Measurements from ENCODE around the gene CCDC69.
A peak's percentile ranks its signal among the peaks of the same experiment; 100 is the strongest.

CCDC69 gene

DNA sequence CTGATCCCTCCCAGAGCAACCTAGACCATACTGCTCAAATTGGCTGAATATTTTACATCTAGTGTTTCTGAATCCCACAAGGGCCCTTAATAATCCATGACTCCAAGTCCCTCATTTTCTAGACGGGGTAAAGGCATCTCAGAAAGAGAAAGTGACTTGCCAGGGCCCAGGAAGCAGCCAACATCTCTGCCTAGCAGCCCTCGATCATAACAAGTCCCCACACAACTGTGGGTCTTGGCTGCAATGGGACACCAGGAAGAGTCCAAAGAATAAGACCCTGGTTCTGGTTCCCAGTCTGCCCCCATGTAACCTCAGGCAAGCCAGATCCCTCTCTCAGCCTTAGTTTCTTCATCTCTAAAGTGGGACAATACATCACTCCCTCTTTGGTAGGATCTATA lies 72.6 kb downstream of the CCDC69 start:
- peak overlapping the region; percentile 52 for H3K9ac ChIP-seq (ENCODE audit: low read length)
- H3K79me2 ChIP-seq (ENCODE audit: insufficient read depth, low read length), result no peaks in the 10 kb centered on the region
- no peaks in the 10 kb centered on the region for H3K9me2 ChIP-seq (ENCODE audit: low read depth, low read length)
- no peaks in the 10 kb centered on the region for H3F3A ChIP-seq (ENCODE audit: insufficient read depth, low read length)
- peak overlapping the region; percentile 52; the same call in 1 of the 2 replicates for H3K4me2 ChIP-seq (ENCODE audit: low read length)
- TF ChIP-seq EZH2 (IDR thresholded peaks at IDR 0.05; ENCODE audit: borderline replicate concordance, low read length), result no peak
- TF ChIP-seq, protein P1, sequence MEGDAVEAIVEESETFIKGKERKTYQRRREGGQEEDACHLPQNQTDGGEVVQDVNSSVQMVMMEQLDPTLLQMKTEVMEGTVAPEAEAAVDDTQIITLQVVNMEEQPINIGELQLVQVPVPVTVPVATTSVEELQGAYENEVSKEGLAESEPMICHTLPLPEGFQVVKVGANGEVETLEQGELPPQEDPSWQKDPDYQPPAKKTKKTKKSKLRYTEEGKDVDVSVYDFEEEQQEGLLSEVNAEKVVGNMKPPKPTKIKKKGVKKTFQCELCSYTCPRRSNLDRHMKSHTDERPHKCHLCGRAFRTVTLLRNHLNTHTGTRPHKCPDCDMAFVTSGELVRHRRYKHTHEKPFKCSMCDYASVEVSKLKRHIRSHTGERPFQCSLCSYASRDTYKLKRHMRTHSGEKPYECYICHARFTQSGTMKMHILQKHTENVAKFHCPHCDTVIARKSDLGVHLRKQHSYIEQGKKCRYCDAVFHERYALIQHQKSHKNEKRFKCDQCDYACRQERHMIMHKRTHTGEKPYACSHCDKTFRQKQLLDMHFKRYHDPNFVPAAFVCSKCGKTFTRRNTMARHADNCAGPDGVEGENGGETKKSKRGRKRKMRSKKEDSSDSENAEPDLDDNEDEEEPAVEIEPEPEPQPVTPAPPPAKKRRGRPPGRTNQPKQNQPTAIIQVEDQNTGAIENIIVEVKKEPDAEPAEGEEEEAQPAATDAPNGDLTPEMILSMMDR (IDR thresholded peaks at IDR 0.05; ENCODE audit: low read length), result no peak
- no peaks in the 10 kb centered on the region for H4K20me1 ChIP-seq (ENCODE audit: insufficient read depth, low read length)
- no peaks in the 10 kb centered on the region for H3K27me3 ChIP-seq (ENCODE audit: insufficient read depth, low read length)
- H2AFZ ChIP-seq (ENCODE audit: low read length), result peak overlapping the region; percentile 28
- no peaks in the 10 kb centered on the region for H3K9me3 ChIP-seq (ENCODE audit: low read length)
- H3K4me3 ChIP-seq (ENCODE audit: low read depth, low read length, poor library complexity, severe bottlenecking), result no peak overlapping the region
- peaks cover 32% of the 10 kb centered on the region for H3K4me1 ChIP-seq (ENCODE audit: insufficient read depth, low read length, severe bottlenecking)
- H3K36me3 ChIP-seq (ENCODE audit: insufficient read depth, low read length), result no peaks in the 10 kb centered on the region
- peak overlapping the region; percentile 79 for H3K27ac ChIP-seq (ENCODE audit: low read depth, low read length, poor library complexity, severe bottlenecking)

DNA sequence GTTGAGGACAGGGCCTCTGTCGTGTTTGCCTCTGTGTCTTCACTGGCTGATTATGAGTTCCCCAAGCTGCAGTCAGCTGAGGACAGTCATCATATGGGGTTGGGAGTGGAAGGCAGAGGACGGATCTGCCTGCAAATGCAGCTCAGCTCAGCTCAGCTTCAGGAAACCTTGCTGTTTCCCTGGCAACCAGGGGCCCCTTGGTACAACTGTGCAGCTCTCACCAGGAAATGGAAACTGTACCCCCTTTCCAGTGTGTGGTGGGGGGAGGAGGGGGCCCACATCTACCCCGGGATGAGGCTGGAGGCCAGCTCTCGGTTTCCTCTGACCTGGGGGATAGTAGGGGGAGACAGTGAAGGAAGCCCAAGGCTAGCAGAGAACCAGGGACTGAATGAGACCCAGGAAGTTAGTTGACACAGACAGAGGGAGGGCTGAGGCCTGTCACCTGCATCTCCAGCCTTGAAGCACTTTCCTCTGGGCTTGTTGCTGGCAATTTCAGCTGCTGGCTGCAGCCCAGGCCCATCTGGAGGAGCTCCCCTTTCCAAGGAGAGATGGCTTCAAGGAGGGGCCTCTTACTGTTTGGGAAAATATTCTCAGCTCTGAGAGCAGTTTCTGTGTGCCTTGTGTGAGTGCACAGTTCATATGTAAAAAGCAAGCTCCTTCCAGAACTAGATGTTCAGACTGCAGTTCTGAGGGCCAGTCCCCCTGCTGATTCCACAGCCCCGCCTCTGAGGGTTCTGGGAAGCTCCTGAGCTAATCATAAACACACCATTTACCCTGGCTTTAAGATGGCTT lies 73.2 kb downstream of the CCDC69 start:
- Histone ChIP-seq H3K36me3 (ENCODE audit: insufficient read depth, low read length) (no peaks in the 10 kb centered on the region), H3K9me3 (ENCODE audit: low read length) (no peaks in the 10 kb centered on the region), H3F3A (ENCODE audit: insufficient read depth, low read length) (no peaks in the 10 kb centered on the region), H3K9ac (ENCODE audit: low read length) (peak overlapping the region; percentile 52), H3K4me3 (ENCODE audit: low read depth, low read length, poor library complexity, severe bottlenecking) (no peak overlapping the region), H3K79me2 (ENCODE audit: insufficient read depth, low read length) (no peaks in the 10 kb centered on the region), H4K20me1 (ENCODE audit: insufficient read depth, low read length) (no peaks in the 10 kb centered on the region), H3K4me2 (ENCODE audit: low read length) (peak overlapping the region; percentile 52), H2AFZ (ENCODE audit: low read length) (peak overlapping the region; percentile 52), H3K4me1 (ENCODE audit: insufficient read depth, low read length, severe bottlenecking) (peaks cover 29% of the 10 kb centered on the region), H3K27ac (ENCODE audit: low read depth, low read length, poor library complexity, severe bottlenecking) (peak overlapping the region; percentile 79), H3K9me2 (ENCODE audit: low read depth, low read length) (no peaks in the 10 kb centered on the region), H3K27me3 (ENCODE audit: insufficient read depth, low read length) (no peaks in the 10 kb centered on the region)
- TF ChIP-seq, protein P1 (IDR thresholded peaks at IDR 0.05; ENCODE audit: low read length), result no peak
- TF ChIP-seq EZH2 (IDR thresholded peaks at IDR 0.05; ENCODE audit: borderline replicate concordance, low read length), result no peak

DNA sequence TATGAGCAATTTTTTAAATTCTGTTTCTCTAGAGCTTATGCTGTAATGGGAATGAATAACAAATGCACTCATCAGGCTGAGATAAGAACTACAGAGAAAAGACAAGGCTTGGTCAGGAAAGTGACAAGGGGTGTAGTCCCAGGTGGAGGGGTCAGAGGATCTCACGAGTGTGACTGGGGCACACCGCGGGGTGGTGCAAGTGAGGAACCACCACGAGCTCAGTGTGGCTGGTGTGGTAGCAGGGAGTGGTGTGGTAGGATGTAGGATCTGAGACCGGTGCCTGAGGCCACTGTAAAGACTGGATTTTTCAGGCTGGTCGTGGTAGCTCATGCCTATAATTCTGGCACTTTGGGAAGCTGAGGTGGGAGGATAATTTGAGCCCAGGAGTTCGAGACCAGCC lies 75.3 kb downstream of the CCDC69 start:
- H3K9ac ChIP-seq (ENCODE audit: low read length), result no peak overlapping the region
- no peaks in the 10 kb centered on the region for H3K36me3 ChIP-seq (ENCODE audit: insufficient read depth, low read length)
- no peak overlapping the region for H3K27ac ChIP-seq (ENCODE audit: low read depth, low read length, poor library complexity, severe bottlenecking)
- H4K20me1 ChIP-seq (ENCODE audit: insufficient read depth, low read length), result no peaks in the 10 kb centered on the region
- no peak overlapping the region for H3K4me3 ChIP-seq (ENCODE audit: low read depth, low read length, poor library complexity, severe bottlenecking)
- no peaks in the 10 kb centered on the region for H3K9me3 ChIP-seq (ENCODE audit: low read length)
- no peaks in the 10 kb centered on the region for H3F3A ChIP-seq (ENCODE audit: insufficient read depth, low read length)
- H3K9me2 ChIP-seq (ENCODE audit: low read depth, low read length), result no peaks in the 10 kb centered on the region
- no peak overlapping the region for H3K4me2 ChIP-seq (ENCODE audit: low read length)
- no peaks in the 10 kb centered on the region for H3K79me2 ChIP-seq (ENCODE audit: insufficient read depth, low read length)
- H3K4me1 ChIP-seq (ENCODE audit: insufficient read depth, low read length, severe bottlenecking), result peaks cover 24% of the 10 kb centered on the region
- TF ChIP-seq, protein P1 (IDR thresholded peaks at IDR 0.05; ENCODE audit: low read length), result no peak
- no peak for TF ChIP-seq EZH2 (IDR thresholded peaks at IDR 0.05; ENCODE audit: borderline replicate concordance, low read length)
- H2AFZ ChIP-seq (ENCODE audit: low read length), result no peak overlapping the region
- no peaks in the 10 kb centered on the region for H3K27me3 ChIP-seq (ENCODE audit: insufficient read depth, low read length)

Data from OCI-LY1 (cell line).